DND-41 (cell line): ENCODE results near the gene MED12L.

Experiments used
- EZH2 ChIP-seq: IDR thresholded peaks from 3 replicates; pipeline ENCODE4 v1.6.1; 2012; ENCODE audit warnings: borderline replicate concordance, low read depth, mild to moderate bottlenecking, moderate library complexity, low read length, inconsistent platforms; ENCODE audit not compliant: severe bottlenecking
- TF ChIP-seq, protein P1 (sequence below): IDR thresholded peaks from 2 replicates; pipeline ENCODE4 v1.5.1; 2012; ENCODE audit warnings: borderline replicate concordance, low read length, moderate library complexity, mild to moderate bottlenecking; ENCODE audit not compliant: poor library complexity, severe bottlenecking; ENCODE audit errors: extremely low read depth

- TF ChIP-seq, protein P1, sequence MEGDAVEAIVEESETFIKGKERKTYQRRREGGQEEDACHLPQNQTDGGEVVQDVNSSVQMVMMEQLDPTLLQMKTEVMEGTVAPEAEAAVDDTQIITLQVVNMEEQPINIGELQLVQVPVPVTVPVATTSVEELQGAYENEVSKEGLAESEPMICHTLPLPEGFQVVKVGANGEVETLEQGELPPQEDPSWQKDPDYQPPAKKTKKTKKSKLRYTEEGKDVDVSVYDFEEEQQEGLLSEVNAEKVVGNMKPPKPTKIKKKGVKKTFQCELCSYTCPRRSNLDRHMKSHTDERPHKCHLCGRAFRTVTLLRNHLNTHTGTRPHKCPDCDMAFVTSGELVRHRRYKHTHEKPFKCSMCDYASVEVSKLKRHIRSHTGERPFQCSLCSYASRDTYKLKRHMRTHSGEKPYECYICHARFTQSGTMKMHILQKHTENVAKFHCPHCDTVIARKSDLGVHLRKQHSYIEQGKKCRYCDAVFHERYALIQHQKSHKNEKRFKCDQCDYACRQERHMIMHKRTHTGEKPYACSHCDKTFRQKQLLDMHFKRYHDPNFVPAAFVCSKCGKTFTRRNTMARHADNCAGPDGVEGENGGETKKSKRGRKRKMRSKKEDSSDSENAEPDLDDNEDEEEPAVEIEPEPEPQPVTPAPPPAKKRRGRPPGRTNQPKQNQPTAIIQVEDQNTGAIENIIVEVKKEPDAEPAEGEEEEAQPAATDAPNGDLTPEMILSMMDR, result no peak
- TF ChIP-seq EZH2, result no peak
Observed at GRCh38 chr3:151219056-151219455, 133.6 kb downstream of the MED12L start.
